Lower leg skin (tissue), 4 donors: ENCODE data around the gene SIGLEC12. TPM values are rescaled to one million over a fixed set of nuclear protein-coding genes. Genes with fewer than 3 reads are reported as not detected.
"Not testable (repeated sequence)": the region's sequence is repeated elsewhere in the genome, so short reads cannot be mapped to it uniquely, and the experiment has no call there.

Experiments used
- DNase-seq, 2 donors: peaks; one replicate each; pipeline ENCODE4 v3.0.0-alpha.2; 2019; ENCODE audit warnings: low spot score in 2 of 2
- H3K4me3 ChIP-seq: fragments of 200-600 bp; sonication (generic); 2 replicates; pipeline ENCODE4 v1.5.1; 2017; ENCODE audit warnings: mild to moderate bottlenecking, low read depth; ENCODE audit not compliant: poor library complexity, severe bottlenecking
- POLR2A ChIP-seq, 2 donors: fragments of 450-650 bp; IDR thresholded peaks; one replicate each; pipeline ENCODE4 v1.6.1; 2016 to 2017; ENCODE audit warnings: antibody characterized with exemption in 2 of 2, mild to moderate bottlenecking in 1 of 2, moderate library complexity in 1 of 2
- WGBS, 2 donors: methylation state at CpG; one replicate each; pipeline ENCODE4 v1.1.5; 2018; 5-methylcytosine and 5-hydroxymethylcytosine counted together
- intact Hi-C: fragments of 100-400 bp; cut with DNase I; formaldehyde crosslinking; loops from one replicate; pipeline ENCODE4 v1.15.0; 2023; ENCODE audit warnings: low total_unique reads
- total RNA-seq, 4 donors: library from RNA; depleted of rRNA; stranded (reverse); fragments of >200 nt; gene quantifications; one replicate each; pipeline ENCODE4 v1.1.0, GENCODE V29; 2016
- TF ChIP-seq, protein P1 (sequence below), 3 donors: fragments of 450-650 bp; IDR thresholded peaks; one replicate each; pipeline ENCODE4 v1.5.1; 2016; ENCODE audit warnings: antibody characterized with exemption in 3 of 3, mild to moderate bottlenecking in 3 of 3, moderate library complexity in 2 of 3

Gene SIGLEC12
- total RNA-seq, 4 donors from 2014 or later = 0.54 TPM; not detected in 3

DNA sequence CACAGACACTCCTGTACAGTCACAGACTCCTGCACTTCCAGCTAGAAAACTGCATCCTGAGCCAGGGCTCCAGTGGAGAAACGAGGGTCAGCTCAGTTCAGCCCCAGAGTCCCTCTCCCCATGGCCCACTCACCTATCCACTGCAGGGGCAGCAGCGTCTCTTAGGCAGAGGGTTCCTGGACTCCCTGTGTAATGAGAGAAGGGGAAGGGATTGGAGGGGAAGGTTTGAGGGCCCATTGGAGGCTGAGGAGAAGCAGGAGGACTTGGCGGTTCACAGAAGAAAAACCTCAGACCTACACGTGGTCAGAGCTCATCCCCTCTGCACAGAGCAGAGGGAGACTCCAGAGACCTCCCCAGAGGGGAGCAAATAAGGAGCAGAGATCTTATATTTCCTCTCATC is 32.4 kb downstream of the SIGLEC12 start:
- no peak for TF ChIP-seq POLR2A (IDR thresholded peaks at IDR 0.05)
- intact Hi-C loops = no loop called here
- no peak for DNase-seq
- H3K4me3 ChIP-seq = no peak overlapping the region
- WGBS, 2 donors = 43 to 48% methylated on average over 4 of the region's 4 CpGs

DNA sequence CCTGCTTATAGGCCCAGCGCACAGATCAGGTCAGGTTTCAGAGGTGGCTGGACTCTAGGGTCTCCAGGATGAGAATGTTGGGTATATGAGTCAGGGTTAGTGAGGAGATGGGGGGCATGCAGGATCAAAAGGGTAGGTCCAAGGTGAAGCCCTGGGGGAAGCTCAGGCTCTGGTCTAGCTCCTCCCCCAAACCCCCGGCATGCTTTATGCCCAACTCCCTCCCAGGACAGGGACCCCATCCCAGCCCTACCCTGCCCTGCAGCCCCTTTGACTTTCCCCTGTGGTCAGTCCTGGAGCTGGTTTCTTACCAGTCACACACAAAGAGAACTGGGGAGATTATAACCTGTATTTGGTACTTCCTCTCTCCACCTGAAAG is 33.1 kb downstream of the SIGLEC12 start:
- H3K4me3 ChIP-seq = no peak overlapping the region
- intact Hi-C loops = no loop called here
- TF ChIP-seq POLR2A (IDR thresholded peaks at IDR 0.05) = no peak
- TF ChIP-seq, protein P1, sequence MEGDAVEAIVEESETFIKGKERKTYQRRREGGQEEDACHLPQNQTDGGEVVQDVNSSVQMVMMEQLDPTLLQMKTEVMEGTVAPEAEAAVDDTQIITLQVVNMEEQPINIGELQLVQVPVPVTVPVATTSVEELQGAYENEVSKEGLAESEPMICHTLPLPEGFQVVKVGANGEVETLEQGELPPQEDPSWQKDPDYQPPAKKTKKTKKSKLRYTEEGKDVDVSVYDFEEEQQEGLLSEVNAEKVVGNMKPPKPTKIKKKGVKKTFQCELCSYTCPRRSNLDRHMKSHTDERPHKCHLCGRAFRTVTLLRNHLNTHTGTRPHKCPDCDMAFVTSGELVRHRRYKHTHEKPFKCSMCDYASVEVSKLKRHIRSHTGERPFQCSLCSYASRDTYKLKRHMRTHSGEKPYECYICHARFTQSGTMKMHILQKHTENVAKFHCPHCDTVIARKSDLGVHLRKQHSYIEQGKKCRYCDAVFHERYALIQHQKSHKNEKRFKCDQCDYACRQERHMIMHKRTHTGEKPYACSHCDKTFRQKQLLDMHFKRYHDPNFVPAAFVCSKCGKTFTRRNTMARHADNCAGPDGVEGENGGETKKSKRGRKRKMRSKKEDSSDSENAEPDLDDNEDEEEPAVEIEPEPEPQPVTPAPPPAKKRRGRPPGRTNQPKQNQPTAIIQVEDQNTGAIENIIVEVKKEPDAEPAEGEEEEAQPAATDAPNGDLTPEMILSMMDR (IDR thresholded peaks at IDR 0.05) = no peak
- 65 to 78% methylated on average over 2 of the region's 2 CpGs for WGBS, 2 donors
- DNase-seq = peak in 1 of 2 donors; percentile 59

DNA sequence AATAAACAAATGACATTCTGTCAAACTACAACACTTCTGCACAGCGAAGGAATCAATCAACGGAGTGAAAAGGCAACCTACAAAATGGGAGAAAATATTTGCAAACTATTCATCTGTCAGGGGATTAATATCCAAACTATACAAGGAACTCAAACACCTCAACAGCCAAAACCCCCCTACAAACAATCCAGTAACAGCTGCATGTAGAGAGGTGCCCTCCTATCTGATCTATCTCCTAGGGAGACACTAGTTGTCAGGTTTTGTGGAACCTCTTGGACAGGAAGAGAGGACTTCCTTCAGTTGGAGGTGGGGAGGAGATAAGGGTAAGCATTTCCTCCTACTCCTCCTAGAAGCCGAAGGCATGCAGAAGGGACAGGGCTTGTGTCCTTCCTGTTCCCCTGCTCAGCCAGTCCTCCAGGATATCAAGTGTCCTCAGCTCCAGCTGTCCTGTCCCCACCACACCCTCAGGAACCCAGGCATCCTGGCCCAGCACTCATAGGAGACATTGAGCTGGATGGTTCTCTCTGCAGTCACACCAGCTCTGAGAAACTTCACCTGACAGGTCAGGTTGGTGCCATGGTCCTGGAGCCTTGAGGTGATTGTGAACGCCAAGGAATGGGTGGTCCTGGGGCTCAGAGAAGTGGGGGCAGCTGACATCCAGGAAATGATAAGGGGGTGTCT is 33.6 kb downstream of the SIGLEC12 start:
- DNase-seq = peak in 1 of 2 donors; percentile 60
- H3K4me3 ChIP-seq = no peak overlapping the region
- 74 to 76% methylated on average over 4 of the region's 4 CpGs for WGBS, 2 donors
- intact Hi-C loops = no loop called here
- TF ChIP-seq, protein P1 (IDR thresholded peaks at IDR 0.05) = no peak
- no peak for TF ChIP-seq POLR2A (IDR thresholded peaks at IDR 0.05)

DNA sequence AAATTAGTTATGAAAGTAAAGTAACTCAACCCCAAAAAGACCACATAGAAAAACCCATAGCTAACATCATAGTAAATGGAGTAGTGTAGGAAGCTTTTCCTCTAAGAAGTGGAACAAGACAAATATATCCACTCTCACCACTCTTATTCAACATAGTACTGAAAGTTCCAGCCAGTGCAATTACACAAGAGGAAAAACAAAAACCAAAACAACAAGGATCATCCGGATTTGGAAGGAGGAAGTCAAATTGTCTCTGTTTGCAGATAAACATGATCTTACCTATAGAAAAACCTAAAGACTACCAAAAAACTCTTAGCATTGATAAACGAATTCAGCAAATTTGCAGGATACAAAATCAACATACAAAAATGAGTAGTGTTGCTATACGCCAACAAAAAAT is 34.9 kb downstream of the SIGLEC12 start:
- WGBS, 2 donors = 46 to 70% methylated on average over 3 of the region's 3 CpGs
- intact Hi-C loops = no loop called here
- no peak overlapping the region for H3K4me3 ChIP-seq
- TF ChIP-seq POLR2A (IDR thresholded peaks at IDR 0.05) = no peak
- TF ChIP-seq, protein P1 (IDR thresholded peaks at IDR 0.05) = no peak
- DNase-seq = no peak

DNA sequence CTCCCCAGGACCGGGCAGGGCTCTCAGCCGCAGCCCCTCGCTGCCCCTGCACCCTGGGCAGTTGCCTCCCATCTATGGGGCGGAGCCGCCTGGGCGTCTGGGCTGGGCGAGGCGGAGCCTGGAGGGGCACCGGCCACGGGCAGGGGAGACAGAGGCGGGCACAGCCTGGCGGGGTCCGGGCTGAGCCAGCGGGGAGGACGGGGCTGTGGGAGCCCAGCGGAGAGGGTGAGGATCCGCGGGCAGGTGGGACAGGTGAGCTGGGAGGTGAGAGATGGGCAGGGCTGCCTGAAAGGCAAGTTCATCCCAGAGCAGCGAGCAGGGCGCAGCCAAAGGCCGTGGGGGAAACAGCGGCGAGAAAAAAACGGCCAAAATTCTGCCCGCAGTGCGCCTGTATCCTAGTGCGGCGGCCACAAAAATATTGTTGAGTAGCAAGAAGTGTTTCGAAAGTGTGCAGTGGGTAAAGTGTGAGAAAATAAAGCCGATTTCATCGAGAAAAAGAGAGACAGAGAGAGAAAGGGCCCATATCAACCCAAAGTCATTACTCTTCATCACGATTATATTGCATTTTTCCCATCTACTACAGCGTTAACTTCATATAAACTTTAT is 37.5 kb downstream of the SIGLEC12 start:
- intact Hi-C loops, H3K4me3 ChIP-seq: not testable (repeated sequence)
- peak in 1 of 2 donors; percentile 26 for DNase-seq
- WGBS, 2 donors = 21 to 26% methylated on average over 13 to 15 of the region's 33 CpGs

DNA sequence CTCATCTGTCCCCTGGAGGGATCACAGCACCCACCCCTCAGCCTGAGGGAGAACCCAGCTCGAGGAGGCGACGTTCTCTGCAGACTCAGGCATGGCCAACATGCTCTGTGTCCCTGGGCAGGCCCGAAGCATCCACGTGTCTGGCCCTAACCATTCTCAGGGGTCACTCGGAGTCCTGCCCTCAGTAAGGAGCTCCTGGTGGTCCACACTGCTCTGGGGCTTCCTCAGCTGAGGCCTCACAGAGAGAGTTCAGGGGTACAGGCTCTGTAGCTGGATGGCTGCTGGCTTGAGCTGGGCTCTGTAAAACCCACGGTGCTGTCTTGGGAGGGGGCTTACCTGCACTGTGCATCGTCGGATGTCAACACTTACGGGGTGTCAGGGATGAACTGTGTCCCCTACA is 38.9 kb downstream of the SIGLEC12 start:
- no peak for TF ChIP-seq POLR2A (IDR thresholded peaks at IDR 0.05)
- TF ChIP-seq, protein P1 (IDR thresholded peaks at IDR 0.05) = no peak
- 69 to 72% methylated on average over 5 to 10 of the region's 10 CpGs for WGBS, 2 donors
- H3K4me3 ChIP-seq = no peak overlapping the region
- intact Hi-C loops = no loop called here
- DNase-seq = peak in 1 of 2 donors; percentile 59

DNA sequence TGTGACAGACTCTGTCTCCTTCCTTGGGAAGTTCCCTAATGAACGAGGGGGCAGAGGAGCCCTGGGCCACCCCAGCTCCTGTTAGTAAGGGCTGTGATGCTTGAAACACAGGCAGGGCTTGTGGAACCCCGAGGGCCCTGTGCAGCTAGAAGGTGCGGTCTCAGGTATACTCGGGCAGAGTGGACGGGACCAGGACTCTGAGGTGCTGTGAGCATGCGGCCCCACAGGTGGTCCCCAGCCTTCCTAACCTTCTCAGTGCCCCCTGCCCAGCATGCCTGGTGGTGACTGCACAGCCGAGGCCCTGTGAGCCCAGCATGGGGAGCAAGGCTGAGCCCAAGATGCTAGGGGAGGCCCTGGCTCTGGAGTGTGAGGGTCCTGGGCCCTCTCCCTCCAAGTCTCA is 39.3 kb downstream of the SIGLEC12 start:
- WGBS, 2 donors = 73 to 76% methylated on average over 3 to 6 of the region's 7 CpGs
- intact Hi-C loops = no loop called here
- H3K4me3 ChIP-seq = no peak overlapping the region
- TF ChIP-seq, protein P1 (IDR thresholded peaks at IDR 0.05) = no peak
- TF ChIP-seq POLR2A (IDR thresholded peaks at IDR 0.05) = no peak
- DNase-seq = peak in 1 of 2 donors; percentile 67
